B cell (primary cell): ENCODE results near the gene B4GALT5. TPM values are rescaled to one million over a fixed set of nuclear protein-coding genes. Genes with fewer than 3 reads are reported as not detected.

ENCODE experiments used
- ATAC-seq: fragments of 200-7000 bp; cut with Tn5 transposase; one replicate; pipeline ENCODE4 v1.10.0; 2021; ENCODE audit warnings: low read depth, mild to moderate bottlenecking, moderate number of reproducible peaks, moderate library complexity
- CTCF ChIA-PET: fragments of 350-600 bp; sonication (Branson Sonifier 250); formaldehyde crosslinking; loops from one replicate; lab custom pipeline; 2021; ENCODE audit warnings: antibody characterized with exemption, inconsistent platforms; lab: Charles Lee
- POLR2A ChIA-PET: fragments of 350-600 bp; sonication (Branson Sonifier 250); formaldehyde crosslinking; loops from one replicate; lab custom pipeline; 2021; ENCODE audit warnings: antibody characterized with exemption; lab: Charles Lee
- DNase-seq: peaks from one replicate; pipeline ENCODE4 v3.0.0; 2013
- H2AFZ ChIP-seq: 2 replicates; pipeline ENCODE4 v1.6.1; 2012; ENCODE audit warnings: mild to moderate bottlenecking, low read depth, low read length; ENCODE audit not compliant: insufficient read depth, poor library complexity, severe bottlenecking
- H3K27ac ChIP-seq, 2 donors: 1 replicate in 1 of 2; 2 replicates in 1 of 2; pipeline ENCODE4 v1.5.1; 2012 to 2013; ENCODE audit warnings: low read length in 2 of 2, mild to moderate bottlenecking in 2 of 2, moderate library complexity in 1 of 2
- H3K27me3 ChIP-seq, 4 experiments: fragments of 200-600 bp in 1 of 4; sonication (generic) in 1 of 4; replicated peaks in 1 of 4; 1 replicate in 2 of 4; 2 replicates in 2 of 4; pipeline versions ENCODE4 v1.6.1 to v1.7.0; 2013 to 2016; ENCODE audit warnings: low read length in 3 of 4, mild to moderate bottlenecking in 2 of 4, mixed read lengths in 1 of 4, moderate library complexity in 1 of 4; ENCODE audit not compliant: insufficient read depth in 4 of 4, control insufficient read depth in 3 of 4; ENCODE audit errors: control extremely low read depth in 1 of 4
- H3K36me3 ChIP-seq, 2 experiments: replicated peaks in 1 of 2; 1 replicate in 1 of 2; 2 replicates in 1 of 2; pipeline versions ENCODE4 v1.6.1 to v1.7.1; 2013; ENCODE audit warnings: low read length in 1 of 2; ENCODE audit not compliant: insufficient read depth in 2 of 2, control insufficient read depth in 1 of 2; ENCODE audit errors: control extremely low read depth in 1 of 2, extremely low read depth in 1 of 2
- H3K4me1 ChIP-seq, 2 donors: fragments of 200-600 bp in 1 of 2; sonication (generic) in 1 of 2; 1 replicate in 1 of 2; 2 replicates in 1 of 2; pipeline versions ENCODE4 v1.5.1 to v1.6.1; 2013 to 2017; ENCODE audit warnings: low read length in 2 of 2; ENCODE audit not compliant: control insufficient read depth in 2 of 2, insufficient read depth in 2 of 2
- H3K4me2 ChIP-seq: replicated peaks from 2 replicates; pipeline ENCODE3; 2012; ENCODE audit warnings: mild to moderate bottlenecking, low read depth, low read length; ENCODE audit not compliant: poor library complexity, severe bottlenecking
- H3K4me3 ChIP-seq, 5 experiments: fragments of 200-600 bp in 1 of 5; sonication (generic) in 1 of 5; 1 replicate in 3 of 5; 2 replicates in 2 of 5; pipeline versions ENCODE4 v1.5.1 to v1.7.0; 2011 to 2016; ENCODE audit warnings: low read length in 4 of 5, mild to moderate bottlenecking in 4 of 5, low read depth in 2 of 5, control low read depth in 1 of 5, moderate library complexity in 1 of 5; ENCODE audit not compliant: insufficient read depth in 1 of 5; ENCODE audit errors: control extremely low read depth in 1 of 5, extremely low read depth in 1 of 5
- H3K79me2 ChIP-seq: fragments of 200-600 bp; sonication (generic); one replicate; pipeline ENCODE4 v1.6.0; 2016; ENCODE audit warnings: low read length; ENCODE audit not compliant: control insufficient read depth, insufficient read depth
- H3K9ac ChIP-seq: fragments of 200-600 bp; sonication (generic); 2 replicates; pipeline ENCODE4 v1.6.1; 2017; ENCODE audit warnings: mild to moderate bottlenecking, low read length, moderate library complexity
- H3K9me3 ChIP-seq, 3 donors: one replicate each; pipeline versions ENCODE4 v1.6.1 to v1.7.1; 2013; ENCODE audit warnings: low read length in 2 of 3; ENCODE audit not compliant: control insufficient read depth in 2 of 3, insufficient read depth in 1 of 3; ENCODE audit errors: control extremely low read depth in 1 of 3
- H4K20me1 ChIP-seq: 2 replicates; pipeline ENCODE4 v1.6.0; 2012; ENCODE audit warnings: mild to moderate bottlenecking, low read length; ENCODE audit not compliant: insufficient read depth, control insufficient read depth, poor library complexity, severe bottlenecking
- H3K27ac Mint-ChIP-seq: one replicate; pipeline ENCODE4 v1.8.0; 2021; ENCODE audit warnings: mixed read lengths
- H3K27me3 Mint-ChIP-seq: one replicate; pipeline ENCODE4 v1.8.0; 2021; ENCODE audit warnings: mixed read lengths
- H3K4me1 Mint-ChIP-seq: one replicate; pipeline ENCODE4 v1.8.0; 2021; ENCODE audit warnings: mixed read lengths
- H3K4me3 Mint-ChIP-seq: one replicate; pipeline ENCODE4 v1.8.0; 2021; ENCODE audit warnings: mixed read lengths
- H3K9me3 Mint-ChIP-seq: one replicate; pipeline ENCODE4 v1.8.0; 2022; ENCODE audit warnings: mixed read lengths; ENCODE audit not compliant: insufficient read depth
- EZH2 ChIP-seq: IDR thresholded peaks from 2 replicates; pipeline ENCODE4 v1.6.1; 2012; ENCODE audit warnings: borderline replicate concordance, low read depth, mild to moderate bottlenecking, moderate library complexity, low read length; ENCODE audit not compliant: insufficient read depth, poor library complexity, severe bottlenecking
- WGBS: methylation state at CpG from one replicate; pipeline ENCODE4 v1.1.5; 2013; ENCODE audit warnings: missing lambda C conversion rate; ENCODE audit not compliant: insufficient coverage; 5-methylcytosine and 5-hydroxymethylcytosine counted together
- intact Hi-C: fragments of 100-400 bp; cut with micrococcal nuclease; formaldehyde crosslinking; loops from one replicate; pipeline ENCODE4 v1.10.0; 2022
- polyA plus RNA-seq: library from polyadenylated mRNA; depleted of rRNA; stranded (reverse); fragments of >200 nt; gene quantifications from 2 replicates; pipeline ENCODE4 v1.2.3, GENCODE V29; 2012
- total RNA-seq, 2 donors: library from RNA; stranded (reverse); fragments of 120-200 nt in 1 of 2; gene quantifications; 1 replicate in 1 of 2; 2 replicates in 1 of 2; pipeline versions ENCODE4 v1.2.3 to v1.2.4, GENCODE V29; 2013 to 2022
- TF ChIP-seq, protein P1 (sequence below): fragments of 200-600 bp; IDR thresholded peaks from one replicate; pipeline ENCODE4 v1.8.0; 2022; ENCODE audit warnings: antibody characterized with exemption, mild to moderate bottlenecking

Gene B4GALT5
- total and polyA plus RNA-seq, 2 donors (not counting 1 experiment from before 2014, with no cell fraction given), result 3.4 to 7.3 TPM

DNA sequence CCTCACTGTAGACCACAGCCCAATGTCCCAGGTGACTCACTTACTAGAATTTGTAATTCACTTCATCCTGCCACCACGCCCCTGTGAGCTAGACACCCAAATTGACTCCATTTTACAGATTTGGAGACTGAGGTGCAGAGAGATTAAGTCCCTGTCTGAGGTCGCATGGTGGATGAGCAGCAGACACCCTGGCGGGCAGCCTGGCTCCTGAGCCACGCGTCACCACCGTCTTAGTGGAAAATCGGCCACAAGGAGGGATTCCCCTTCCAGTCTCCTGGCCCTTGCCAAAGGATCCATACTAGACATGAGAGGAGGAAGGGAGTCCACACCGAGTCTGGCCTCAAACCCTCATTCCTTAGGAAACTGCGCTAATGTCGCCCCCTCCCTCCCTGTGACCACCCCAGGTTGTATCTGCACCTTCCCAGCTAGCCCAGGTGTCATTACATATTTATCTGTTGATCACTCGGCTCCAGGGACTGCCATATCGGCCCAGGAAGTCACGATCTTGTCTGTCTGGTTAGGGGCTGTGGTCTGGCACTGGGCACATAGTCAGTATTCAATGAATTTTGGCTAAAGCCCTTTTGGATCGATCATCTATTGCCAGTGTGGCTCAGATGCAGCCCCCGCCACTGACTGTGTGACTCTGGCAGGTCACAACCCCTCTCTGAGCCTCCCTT, 120.1 kb downstream of the B4GALT5 start:
- Histone ChIP-seq H3K4me1 (peaks cover 0 to 8% of the 10 kb centered on the region in 2 donors), H3K27ac (no peak overlapping the region), H2AFZ (no peak overlapping the region), H3K4me2 (no peak overlapping the region), H3K36me3 (no peaks in the 10 kb centered on the region), H4K20me1 (no peaks in the 10 kb centered on the region), H3K4me3 (no peak overlapping the region), H3K27me3 (peaks cover 0 to 8% (median 1%) of the 10 kb centered on the region in 4 experiments), H3K79me2 (no peaks in the 10 kb centered on the region), H3K9me3 (peaks cover 0 to 23% (median 3%) of the 10 kb centered on the region in 3 donors), H3K9ac (no peak overlapping the region)
- Mint-ChIP-seq H3K27ac (no peak overlapping the region), H3K4me1 (peaks cover 12% of the 10 kb centered on the region), H3K4me3 (no peak overlapping the region), H3K9me3 (no peaks in the 10 kb centered on the region), H3K27me3 (peaks cover 20% of the 10 kb centered on the region)
- no peak for DNase-seq
- ChIA-PET POLR2A (no interaction called here), CTCF (no interaction called here)
- no peak for ATAC-seq
- intact Hi-C loops, result no loop called here
- 85% methylated on average over 9 of the region's 15 CpGs for WGBS
- no peak for TF ChIP-seq EZH2
- TF ChIP-seq, protein P1, sequence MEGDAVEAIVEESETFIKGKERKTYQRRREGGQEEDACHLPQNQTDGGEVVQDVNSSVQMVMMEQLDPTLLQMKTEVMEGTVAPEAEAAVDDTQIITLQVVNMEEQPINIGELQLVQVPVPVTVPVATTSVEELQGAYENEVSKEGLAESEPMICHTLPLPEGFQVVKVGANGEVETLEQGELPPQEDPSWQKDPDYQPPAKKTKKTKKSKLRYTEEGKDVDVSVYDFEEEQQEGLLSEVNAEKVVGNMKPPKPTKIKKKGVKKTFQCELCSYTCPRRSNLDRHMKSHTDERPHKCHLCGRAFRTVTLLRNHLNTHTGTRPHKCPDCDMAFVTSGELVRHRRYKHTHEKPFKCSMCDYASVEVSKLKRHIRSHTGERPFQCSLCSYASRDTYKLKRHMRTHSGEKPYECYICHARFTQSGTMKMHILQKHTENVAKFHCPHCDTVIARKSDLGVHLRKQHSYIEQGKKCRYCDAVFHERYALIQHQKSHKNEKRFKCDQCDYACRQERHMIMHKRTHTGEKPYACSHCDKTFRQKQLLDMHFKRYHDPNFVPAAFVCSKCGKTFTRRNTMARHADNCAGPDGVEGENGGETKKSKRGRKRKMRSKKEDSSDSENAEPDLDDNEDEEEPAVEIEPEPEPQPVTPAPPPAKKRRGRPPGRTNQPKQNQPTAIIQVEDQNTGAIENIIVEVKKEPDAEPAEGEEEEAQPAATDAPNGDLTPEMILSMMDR, result no peak

DNA sequence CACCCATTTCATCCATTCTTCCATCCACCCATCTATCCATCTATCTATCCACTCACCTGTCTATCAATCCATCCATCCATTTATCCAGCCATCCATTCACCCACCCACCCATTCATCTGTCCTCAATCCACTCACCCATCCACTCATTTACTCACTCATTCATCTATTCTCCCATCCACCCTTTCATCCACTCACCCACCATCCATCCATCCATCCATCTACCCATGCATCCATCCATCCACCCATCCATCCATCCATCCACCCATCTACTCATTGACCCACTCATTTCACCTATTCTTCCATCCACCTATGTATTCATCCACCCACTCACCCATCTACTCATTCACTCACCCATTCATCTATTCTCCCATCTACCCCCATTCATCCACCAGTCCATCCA, 121.6 kb downstream of the B4GALT5 start:
- Histone ChIP-seq H3K4me3 (no peak overlapping the region), H3K9me3 (peaks cover 0 to 17% (median 0%) of the 10 kb centered on the region in 3 donors), H3K36me3 (no peaks in the 10 kb centered on the region), H3K4me1 (peaks cover 0 to under 1% of the 10 kb centered on the region in 2 donors), H4K20me1 (no peaks in the 10 kb centered on the region), H3K27ac (no peak overlapping the region), H2AFZ (no peak overlapping the region), H3K79me2 (no peaks in the 10 kb centered on the region), H3K9ac (no peak overlapping the region), H3K27me3 (peaks cover 0 to 8% (median 1%) of the 10 kb centered on the region in 4 experiments), H3K4me2 (no peak overlapping the region)
- no peak for DNase-seq
- Mint-ChIP-seq H3K4me1 (peaks cover 8% of the 10 kb centered on the region), H3K4me3 (no peak overlapping the region), H3K9me3 (no peaks in the 10 kb centered on the region), H3K27me3 (peaks cover 20% of the 10 kb centered on the region), H3K27ac (no peak overlapping the region)
- ATAC-seq, result no peak
- intact Hi-C loops, result no loop called here
- ChIA-PET POLR2A (no interaction called here), CTCF (interaction anchor here (1.2 kb wide), 1 partner anchor 19 kb away, joined by 3 read pairs; no protein-coding TSS in a partner anchor)
- TF ChIP-seq, protein P1, result no peak
- TF ChIP-seq EZH2, result no peak
